GM18873 (cell line): ENCODE measurements around the gene EPB41L3.

Experiments used
- ATAC-seq: cut with Tn5 transposase; IDR thresholded peaks from one replicate; pipeline ENCODE4 v1.9.1; 2021; ENCODE audit warnings: mild to moderate bottlenecking, moderate library complexity, moderate number of reproducible peaks; ENCODE audit not compliant: unreplicated experiment, low FRiP score

The EPB41L3 gene

GRCh38 chr18:5419601-5420000, 124.2 kb downstream of the EPB41L3 start:
- no peak for ATAC-seq

GRCh38 chr18:5419030-5419429, 124.8 kb downstream of the EPB41L3 start:
- no peak for ATAC-seq

DNA sequence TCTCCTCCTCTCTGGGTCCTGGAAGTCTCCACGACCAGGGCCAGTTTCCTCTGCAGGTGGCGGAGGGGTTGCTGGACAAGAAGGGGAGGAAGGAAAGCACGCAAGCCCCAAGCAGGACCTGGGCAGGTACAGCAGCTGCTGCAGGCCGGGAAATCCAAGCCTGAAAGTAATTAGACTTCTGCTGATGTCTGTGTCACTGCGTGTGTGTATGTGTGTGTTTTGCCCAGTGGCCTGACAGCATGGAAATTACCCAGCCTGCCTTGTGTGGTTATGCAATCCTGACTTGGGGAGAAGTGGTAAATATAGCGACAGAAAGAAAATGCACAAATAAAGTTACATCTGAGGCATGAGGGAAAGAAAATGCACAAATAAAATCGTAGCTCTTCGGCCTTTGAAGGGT, 126.5 kb downstream of the EPB41L3 start:
- no peak for ATAC-seq

- no peak for ATAC-seq
Measured at GRCh38 chr18:5416112-5416511, 127.7 kb downstream of the EPB41L3 start.

GRCh38 chr18:5415665-5416064, 128.1 kb downstream of the EPB41L3 start:
- no peak for ATAC-seq

DNA sequence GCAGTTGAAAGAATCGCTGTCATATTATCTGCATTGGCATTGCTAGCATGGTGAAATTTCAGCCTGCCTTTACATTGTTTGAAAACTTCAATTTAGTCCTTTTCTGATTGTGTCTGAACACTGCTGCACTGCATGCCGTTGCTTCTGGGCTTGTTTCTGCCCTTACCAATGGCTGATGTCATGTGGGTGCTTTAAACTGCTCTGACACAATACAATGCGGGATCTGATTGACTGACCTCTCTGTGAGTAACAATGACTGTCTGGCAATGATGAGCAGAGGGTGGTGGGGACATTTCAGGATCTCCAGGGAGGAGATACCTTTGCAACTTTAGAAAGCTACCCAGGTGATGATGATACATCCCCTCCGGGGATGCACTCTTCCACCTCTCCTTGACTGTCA, 128.8 kb downstream of the EPB41L3 start:
- ATAC-seq, result no peak

GRCh38 chr18:5414546-5414945, 129.3 kb downstream of the EPB41L3 start:
- ATAC-seq, result no peak

GRCh38 chr18:5413447-5413846, 130.3 kb downstream of the EPB41L3 start:
- no peak for ATAC-seq

GRCh38 chr18:5410582-5410981, 133.2 kb downstream of the EPB41L3 start:
- no peak for ATAC-seq

GRCh38 chr18:5398269-5398668, 145.5 kb downstream of the EPB41L3 start:
- no peak for ATAC-seq

GRCh38 chr18:5397102-5397501, 146.7 kb downstream of the EPB41L3 start:
- ATAC-seq, result no peak

GRCh38 chr18:5395860-5396448, 147.8 kb downstream of the EPB41L3 start:
- no peak for ATAC-seq

DNA sequence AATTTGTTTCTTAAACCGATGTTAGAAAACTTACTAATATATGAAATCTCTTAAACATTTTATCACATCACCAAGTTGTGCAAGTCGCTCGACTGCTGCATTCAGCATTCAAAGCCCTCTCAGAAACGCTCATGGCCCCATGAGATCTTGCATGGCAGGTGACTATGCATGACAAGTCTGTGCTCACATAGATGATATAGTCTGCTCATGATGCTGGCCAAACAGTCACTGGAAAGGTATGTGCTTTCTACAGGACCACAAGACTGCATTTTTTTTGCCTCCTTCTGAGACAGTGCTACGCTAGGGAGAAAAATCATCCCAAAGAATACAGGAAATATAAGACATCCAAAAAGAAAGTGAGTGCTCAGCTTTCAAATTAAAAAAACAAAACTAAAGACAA, 150.0 kb downstream of the EPB41L3 start:
- no peak for ATAC-seq

GRCh38 chr18:5391409-5391808, 152.4 kb downstream of the EPB41L3 start:
- ATAC-seq, result no peak

DNA sequence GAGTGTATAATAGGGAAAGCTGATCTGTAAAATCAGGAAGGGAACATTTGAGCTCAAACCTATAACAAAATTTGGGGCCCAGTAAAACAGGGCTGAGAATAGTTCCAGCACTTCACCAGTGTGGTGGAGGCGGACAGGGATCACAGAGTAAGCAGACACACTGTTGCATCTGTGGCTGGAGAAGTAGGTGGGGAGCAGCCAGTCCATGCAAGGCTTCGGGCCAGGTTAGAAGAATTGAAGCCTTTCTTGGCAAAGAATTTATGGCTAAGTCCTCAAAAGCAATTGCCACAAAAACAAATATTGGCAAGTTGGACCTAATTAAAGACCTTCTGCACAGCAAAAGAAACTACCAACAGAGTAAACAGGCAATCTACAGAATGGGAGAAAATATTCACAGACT, 154.4 kb downstream of the EPB41L3 start:
- no peak for ATAC-seq

DNA sequence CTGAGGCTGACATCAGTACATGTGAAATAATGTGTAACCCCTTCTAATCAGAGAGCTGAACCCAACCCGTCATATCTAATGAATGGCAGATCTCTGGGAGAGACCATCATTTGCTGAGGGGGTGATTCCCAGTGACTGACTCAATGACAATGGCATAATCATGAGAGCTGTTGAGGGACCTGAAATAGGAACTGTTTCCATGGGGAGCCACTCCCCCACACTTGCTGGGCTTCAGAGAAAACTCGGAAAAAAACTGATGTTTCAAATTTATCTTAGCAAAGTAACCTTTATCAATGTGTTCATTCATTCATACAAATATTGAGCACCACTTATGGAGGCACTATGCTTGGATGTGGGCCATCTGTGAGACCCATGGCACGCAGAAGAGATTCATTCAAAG, 154.9 kb downstream of the EPB41L3 start:
- no peak for ATAC-seq

- no peak for ATAC-seq
Measured at GRCh38 chr18:5380586-5380985, 163.2 kb downstream of the EPB41L3 start.

DNA sequence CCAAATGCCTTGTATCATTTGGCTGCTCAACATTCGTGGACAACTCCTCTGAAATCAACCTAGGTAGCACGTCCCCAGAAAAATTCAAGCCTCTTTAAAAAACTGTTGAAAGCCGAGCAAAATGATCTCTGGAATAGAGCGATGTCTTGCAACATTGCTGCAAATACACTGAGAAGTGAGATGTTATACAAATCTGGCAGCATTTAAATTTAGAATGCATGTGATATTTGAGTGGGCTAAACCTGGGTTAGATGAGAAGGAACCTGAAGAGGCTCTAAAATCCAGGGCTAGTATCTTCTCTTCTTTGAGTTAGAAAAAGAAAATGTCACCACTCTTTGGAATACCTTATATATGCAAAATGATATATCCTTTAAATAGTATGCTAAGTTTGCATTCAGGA, 166.8 kb downstream of the EPB41L3 start:
- ATAC-seq, result no peak

- ATAC-seq, result no peak
Measured at GRCh38 chr18:5370332-5370731, 173.5 kb downstream of the EPB41L3 start.

GRCh38 chr18:5369513-5369912, 174.3 kb downstream of the EPB41L3 start:
- ATAC-seq, result no peak

DNA sequence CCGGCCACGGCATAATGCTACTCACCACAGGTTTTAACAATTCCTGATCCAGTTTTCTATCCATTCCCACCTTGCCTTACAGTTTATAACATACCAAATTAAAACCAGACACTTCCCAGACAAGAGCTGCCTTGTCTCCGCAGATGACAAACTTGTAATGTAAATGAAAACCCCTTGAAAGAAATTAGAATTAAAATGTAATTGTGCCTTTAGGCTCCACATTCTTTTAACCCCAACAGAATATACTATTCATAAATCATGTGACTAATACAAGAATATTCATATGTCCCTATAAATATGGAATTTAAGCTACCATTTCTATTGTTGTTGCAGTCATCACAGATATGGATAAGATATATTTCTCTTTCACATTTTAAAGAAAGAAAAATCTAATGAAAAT, 178.4 kb downstream of the EPB41L3 start:
- ATAC-seq, result no peak

DNA sequence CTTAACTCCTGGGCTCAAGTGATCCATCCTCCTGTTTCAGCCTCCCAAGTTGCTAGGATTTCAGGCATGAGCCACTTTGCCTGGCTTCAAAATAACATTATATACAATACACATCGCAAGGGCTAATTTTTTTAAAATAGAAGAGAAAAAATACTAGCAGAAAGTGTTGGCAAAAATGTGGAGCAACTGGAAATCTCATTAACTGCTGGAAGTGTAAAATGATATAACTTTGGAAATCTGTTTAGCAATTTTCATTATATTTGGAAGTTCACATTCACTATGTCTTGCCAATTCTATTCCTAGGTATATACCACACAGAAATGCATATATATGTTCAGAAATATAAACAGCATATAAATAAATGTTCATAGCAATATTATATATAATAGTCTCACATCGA, 193.2 kb downstream of the EPB41L3 start:
- ATAC-seq, result no peak
